Epithelial cell of esophagus (primary cell): Measurements from ENCODE around the gene ROS1.
A peak's percentile ranks its signal among the peaks of the same experiment; 100 is the strongest.

Source experiments
- DNase-seq: peaks from one replicate; pipeline ENCODE4 v3.0.0; 2010; ENCODE audit warnings: low read depth
- H3K4me3 ChIP-seq: 2 replicates; pipeline ENCODE4 v1.5.1; 2011; ENCODE audit warnings: mild to moderate bottlenecking, low read length, control low read depth
- TF ChIP-seq, protein P1 (sequence below): IDR thresholded peaks from 2 replicates; pipeline ENCODE4 v1.5.1; 2011; ENCODE audit warnings: low read depth, mild to moderate bottlenecking, low read length, control low read depth, inconsistent platforms; ENCODE audit not compliant: insufficient read depth; ENCODE audit errors: missing control alignments

Gene ROS1

DNA sequence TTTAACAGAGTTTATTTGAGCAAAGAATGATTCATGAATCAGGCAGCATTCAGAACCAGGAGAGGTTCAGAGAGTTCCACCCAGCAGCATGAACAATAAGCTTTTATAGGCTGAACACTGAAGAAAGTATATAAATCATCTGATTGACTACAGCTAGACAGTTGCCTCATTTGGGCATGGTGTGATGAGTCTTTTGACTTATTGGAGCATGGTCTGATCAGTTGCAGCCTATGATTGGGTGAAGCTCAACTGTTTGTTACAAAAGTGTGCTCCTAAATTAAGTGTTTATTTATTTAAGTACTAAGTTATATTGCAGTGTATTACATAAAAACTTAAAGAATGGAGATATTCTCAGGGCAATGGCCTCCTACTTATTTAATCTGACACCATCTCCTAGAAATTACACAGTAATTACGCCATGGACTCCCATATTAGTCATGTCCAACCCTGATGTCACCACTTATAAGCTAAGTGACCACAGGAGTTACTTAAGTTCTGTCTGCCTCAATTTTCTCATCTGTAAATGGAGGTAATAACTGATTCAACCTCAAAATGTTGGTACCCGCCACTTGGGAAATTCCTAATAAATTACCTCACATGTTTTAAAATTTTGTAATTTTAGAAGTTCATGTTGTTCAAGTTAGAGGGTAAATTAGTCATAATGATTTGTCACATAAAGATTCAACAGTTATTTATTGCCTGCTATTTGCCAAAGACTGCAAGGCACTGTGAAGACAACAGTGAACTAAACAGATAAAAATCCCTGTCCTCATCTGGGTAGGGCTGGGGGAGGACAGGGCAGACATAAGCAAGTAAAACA is 15.2 kb upstream of the ROS1 start:
- H3K4me3 ChIP-seq = no peak overlapping the region
- peak; percentile 96 for DNase-seq
- TF ChIP-seq, protein P1, sequence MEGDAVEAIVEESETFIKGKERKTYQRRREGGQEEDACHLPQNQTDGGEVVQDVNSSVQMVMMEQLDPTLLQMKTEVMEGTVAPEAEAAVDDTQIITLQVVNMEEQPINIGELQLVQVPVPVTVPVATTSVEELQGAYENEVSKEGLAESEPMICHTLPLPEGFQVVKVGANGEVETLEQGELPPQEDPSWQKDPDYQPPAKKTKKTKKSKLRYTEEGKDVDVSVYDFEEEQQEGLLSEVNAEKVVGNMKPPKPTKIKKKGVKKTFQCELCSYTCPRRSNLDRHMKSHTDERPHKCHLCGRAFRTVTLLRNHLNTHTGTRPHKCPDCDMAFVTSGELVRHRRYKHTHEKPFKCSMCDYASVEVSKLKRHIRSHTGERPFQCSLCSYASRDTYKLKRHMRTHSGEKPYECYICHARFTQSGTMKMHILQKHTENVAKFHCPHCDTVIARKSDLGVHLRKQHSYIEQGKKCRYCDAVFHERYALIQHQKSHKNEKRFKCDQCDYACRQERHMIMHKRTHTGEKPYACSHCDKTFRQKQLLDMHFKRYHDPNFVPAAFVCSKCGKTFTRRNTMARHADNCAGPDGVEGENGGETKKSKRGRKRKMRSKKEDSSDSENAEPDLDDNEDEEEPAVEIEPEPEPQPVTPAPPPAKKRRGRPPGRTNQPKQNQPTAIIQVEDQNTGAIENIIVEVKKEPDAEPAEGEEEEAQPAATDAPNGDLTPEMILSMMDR = no peak

DNA sequence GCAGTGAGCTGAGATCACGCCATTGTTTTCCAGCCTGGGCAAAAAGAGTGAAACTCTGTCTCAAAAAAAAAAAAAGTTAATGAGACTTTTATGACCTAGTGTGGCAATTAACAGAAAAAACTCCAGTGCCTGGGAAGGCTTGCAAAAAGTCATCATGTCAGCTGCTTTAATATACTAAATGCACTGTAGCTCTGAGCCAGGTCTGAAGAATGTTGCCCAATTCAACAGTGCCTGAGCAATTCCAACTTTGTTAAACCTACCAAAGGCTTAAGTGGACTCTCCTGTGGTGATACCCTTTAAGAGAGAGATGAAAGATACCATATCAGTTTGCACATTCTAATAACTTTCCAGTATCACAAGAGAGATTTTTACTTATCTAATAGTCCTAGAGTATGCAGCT is 6.5 kb upstream of the ROS1 start:
- TF ChIP-seq, protein P1 = no peak
- H3K4me3 ChIP-seq = no peak overlapping the region
- DNase-seq = no peak

DNA sequence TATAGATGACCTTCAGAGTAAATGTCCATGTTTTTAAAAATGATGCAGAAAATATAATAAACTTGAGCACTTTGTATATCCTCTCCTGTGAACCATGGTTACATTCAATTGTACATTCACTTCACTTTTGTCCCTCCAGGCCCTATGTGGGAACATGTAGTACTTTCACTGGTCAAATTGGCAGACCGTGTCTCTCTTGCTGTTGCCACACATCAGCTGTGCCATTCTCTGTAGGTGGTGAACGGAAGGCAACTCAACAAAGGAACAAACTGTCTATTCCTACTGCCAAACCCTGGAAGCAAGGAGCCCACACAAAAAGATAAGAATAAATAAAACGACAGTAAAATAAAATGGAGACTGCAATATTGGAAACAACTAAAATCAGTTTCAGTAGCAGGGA is 2.0 kb downstream of the ROS1 start:
- no peak overlapping the region for H3K4me3 ChIP-seq
- TF ChIP-seq, protein P1 = no peak
- DNase-seq = no peak

DNA sequence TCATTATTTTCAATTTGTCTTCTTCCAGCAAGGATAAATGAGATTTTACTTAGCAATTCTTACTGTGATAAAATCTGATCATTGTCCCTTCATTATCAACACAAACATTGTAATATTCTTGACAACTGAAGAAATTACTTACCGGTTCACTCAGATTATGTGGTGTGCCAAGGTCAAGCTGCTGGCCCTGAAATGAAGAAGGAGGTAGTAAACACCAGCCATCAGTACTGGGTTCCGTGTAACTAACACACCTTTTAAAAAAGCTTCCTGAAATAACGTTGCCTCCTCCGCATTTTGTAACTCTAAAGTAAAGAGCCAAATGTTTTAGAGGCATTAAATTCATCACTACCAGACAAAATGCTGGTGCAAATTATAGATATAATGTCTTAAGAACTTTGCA is 7.4 kb downstream of the ROS1 start:
- DNase-seq = no peak
- TF ChIP-seq, protein P1 = no peak
- no peak overlapping the region for H3K4me3 ChIP-seq

DNA sequence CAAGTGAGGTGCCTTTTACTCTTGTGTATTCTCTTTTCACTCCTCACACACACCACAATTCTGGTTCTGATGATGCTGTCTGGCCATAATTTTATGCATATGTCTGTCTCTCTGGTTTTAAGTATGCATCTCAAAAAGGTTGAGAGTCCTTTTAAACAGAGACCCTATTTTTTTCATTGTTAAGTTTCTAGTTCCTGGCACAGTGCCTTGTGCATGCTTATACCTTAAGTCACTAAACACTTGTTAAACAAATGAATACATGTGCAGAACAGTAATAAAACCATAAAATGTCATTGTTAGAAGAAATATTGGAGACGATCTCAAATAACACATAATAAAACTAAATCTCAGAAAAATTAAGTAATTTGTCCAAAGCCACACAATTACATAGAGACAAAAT is 7.9 kb downstream of the ROS1 start:
- H3K4me3 ChIP-seq = no peak overlapping the region
- no peak for DNase-seq
- TF ChIP-seq, protein P1 = no peak

DNA sequence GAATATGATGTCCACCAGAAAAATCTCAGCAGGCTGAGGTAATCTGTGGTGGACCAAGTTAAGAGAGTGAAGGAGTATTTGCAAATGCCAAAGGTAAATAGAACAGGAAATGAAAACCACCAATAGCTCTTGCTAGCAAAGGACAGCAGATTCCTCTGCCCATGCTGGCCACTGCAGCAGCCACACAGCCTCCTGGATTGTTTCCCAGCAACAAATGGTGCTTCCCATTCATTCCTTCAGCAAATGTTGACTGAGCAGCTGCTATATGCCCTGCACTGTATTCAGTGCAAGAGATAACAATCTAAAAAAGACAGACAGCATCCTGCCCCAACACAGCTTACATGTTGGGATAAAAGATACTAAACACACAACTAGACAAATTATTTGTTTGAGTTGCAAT is 11.0 kb downstream of the ROS1 start:
- DNase-seq = no peak
- no peak overlapping the region for H3K4me3 ChIP-seq
- TF ChIP-seq, protein P1 = no peak

DNA sequence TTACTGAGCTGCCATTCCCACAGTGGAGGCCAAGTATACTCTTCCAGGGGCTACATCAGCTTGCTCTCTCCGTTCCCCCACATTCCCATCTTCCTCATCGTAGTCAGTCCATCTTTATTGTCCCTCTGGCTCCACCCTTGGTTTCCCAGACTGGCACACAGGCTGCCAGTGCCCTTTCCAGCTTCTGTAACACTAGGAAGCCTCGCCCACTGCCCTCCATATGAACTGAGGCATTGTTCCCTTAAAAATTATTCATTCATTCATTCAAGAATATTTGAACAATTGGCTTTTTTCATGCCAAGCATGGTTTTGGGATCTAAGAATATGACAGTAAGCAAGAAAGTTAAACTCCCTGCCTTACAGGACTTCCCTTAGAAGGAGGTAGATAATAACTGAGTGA is 14.3 kb downstream of the ROS1 start:
- TF ChIP-seq, protein P1 = no peak
- H3K4me3 ChIP-seq = no peak overlapping the region
- DNase-seq = no peak
